Esophagus muscularis mucosa (tissue), 4 donors: ENCODE measurements around the gene TLE2.

ENCODE experiments used
- CTCF ChIP-seq, 3 experiments: fragments of 200-600 bp in 2 of 3; fragments of 450-650 bp in 1 of 3; sonication (generic) in 2 of 3; IDR thresholded peaks; one replicate each; pipeline ENCODE4 v1.5.1; 2017 to 2019; ENCODE audit warnings: antibody characterized with exemption in 3 of 3, mild to moderate bottlenecking in 2 of 3, moderate library complexity in 1 of 3
- EP300 ChIP-seq: sonication (generic); formaldehyde crosslinking; IDR thresholded peaks from one replicate; pipeline ENCODE4 v1.6.1; 2017; ENCODE audit warnings: antibody characterized with exemption
- POLR2A ChIP-seq: fragments of 450-650 bp; IDR thresholded peaks from one replicate; pipeline ENCODE4 v1.6.1; 2017; ENCODE audit warnings: antibody characterized with exemption, moderate library complexity, mild to moderate bottlenecking, low read depth
- POLR2AphosphoS5 ChIP-seq, 2 donors: sonication (generic); formaldehyde crosslinking; IDR thresholded peaks; one replicate each; pipeline ENCODE4 v1.6.1; 2017; ENCODE audit warnings: antibody characterized with exemption in 2 of 2

GRCh38 chr19:2992958-2993357 lies 36.1 kb downstream of the TLE2 start:
- TF ChIP-seq CTCF (IDR thresholded peaks at IDR 0.05) (no peak), POLR2A (no peak), POLR2AphosphoS5 (IDR thresholded peaks at IDR 0.05) (no peak), EP300 (no peak)
